Spleen (tissue), 11 donors: ENCODE data around the gene AEBP1. TPM values are rescaled to one million over a fixed set of nuclear protein-coding genes. Genes with fewer than 3 reads are reported as not detected.

ENCODE experiments used
- DNase-seq: peaks from one replicate; pipeline ENCODE4 v3.0.0-alpha.2; 2020
- H3K27ac ChIP-seq, 8 donors: fragments of 200-600 bp; sonication (generic) in 7 of 8; 1 replicate in 4 of 8; 2 replicates in 4 of 8; pipeline versions ENCODE4 v1.5.0 to v1.8.0; 2016 to 2021; ENCODE audit warnings: inconsistent platforms in 4 of 8, mild to moderate bottlenecking in 4 of 8, moderate library complexity in 1 of 8
- H3K27me3 ChIP-seq, 7 donors: fragments of 200-600 bp; sonication (generic) in 6 of 7; replicated peaks in 1 of 7; 1 replicate in 4 of 7; 2 replicates in 3 of 7; pipeline versions ENCODE4 v1.5.0 to v1.8.0; 2016 to 2021; ENCODE audit warnings: inconsistent platforms in 3 of 7, mild to moderate bottlenecking in 1 of 7
- H3K36me3 ChIP-seq, 6 donors: fragments of 200-600 bp; sonication (generic) in 5 of 6; 1 replicate in 4 of 6; 2 replicates in 2 of 6; pipeline versions ENCODE4 v1.5.0 to v1.8.0; 2016 to 2021; ENCODE audit warnings: inconsistent platforms in 2 of 6
- H3K4me1 ChIP-seq, 6 donors: fragments of 200-600 bp; sonication (generic) in 5 of 6; 1 replicate in 3 of 6; 2 replicates in 3 of 6; pipeline versions ENCODE4 v1.5.0 to v1.8.0; 2016 to 2021; ENCODE audit warnings: inconsistent platforms in 3 of 6
- H3K4me3 ChIP-seq, 8 donors: fragments of 200-600 bp; sonication (generic) in 7 of 8; 1 replicate in 4 of 8; 2 replicates in 4 of 8; pipeline versions ENCODE4 v1.5.0 to v1.8.0; 2016 to 2021; ENCODE audit warnings: inconsistent platforms in 4 of 8, mild to moderate bottlenecking in 4 of 8, moderate library complexity in 2 of 8
- H3K9me3 ChIP-seq, 8 donors: fragments of 200-600 bp; sonication (generic) in 7 of 8; 1 replicate in 4 of 8; 2 replicates in 4 of 8; pipeline versions ENCODE4 v1.5.0 to v1.8.0; 2016 to 2021; ENCODE audit warnings: inconsistent platforms in 4 of 8
- POLR2A ChIP-seq, 3 donors: fragments of 450-650 bp; IDR thresholded peaks; one replicate each; pipeline ENCODE4 v1.5.1; 2017; ENCODE audit warnings: antibody characterized with exemption in 3 of 3, mild to moderate bottlenecking in 1 of 3
- POLR2AphosphoS5 ChIP-seq, 3 donors: sonication (generic); formaldehyde crosslinking; IDR thresholded peaks; one replicate each; pipeline ENCODE4 v1.5.1; 2017; ENCODE audit warnings: antibody characterized with exemption in 3 of 3
- WGBS, 5 donors: extraction: QIAGEN DNeasy Blood & Tissue Kit in 3 of 5; methylation state at CpG; one replicate each; pipeline versions ENCODE4 v1.1.5 to v1.1.7; 2013 to 2018; 5-methylcytosine and 5-hydroxymethylcytosine counted together
- intact Hi-C: fragments of 100-400 bp; cut with DNase I; formaldehyde crosslinking; loops from one replicate; pipeline ENCODE4 v1.15.0; 2023; ENCODE audit warnings: low total_unique reads
- polyA plus RNA-seq, 3 donors: library from polyadenylated mRNA; stranded (reverse); fragments of 200-250 nt; gene quantifications; one replicate each; pipeline ENCODE4 v1.2.1, GENCODE V29; 2013
- total RNA-seq, 7 donors: library from RNA; depleted of rRNA in 3 of 7; stranded (reverse); fragments of >200 nt in 3 of 7; fragmentation: NEBNext Ultra II Directional in 4 of 7; extraction: Animal tissue kit (Norgen Biotek cat#: 25700) in 4 of 7; gene quantifications; one replicate each; pipeline versions ENCODE4 v1.1.0 to v1.2.1, GENCODE V29; 2016 to 2021
- TF ChIP-seq, protein P1 (sequence below), 11 experiments: fragments of 200-600 bp in 7 of 11; fragments of 450-650 bp in 4 of 11; sonication (generic) in 4 of 11; IDR thresholded peaks in 8 of 11; conservative IDR thresholded peaks in 3 of 11; 1 replicate in 7 of 11; 2 replicates in 4 of 11; pipeline versions ENCODE4 v1.4.0 to v1.8.0; 2016 to 2021; ENCODE audit warnings: antibody characterized with exemption in 11 of 11, inconsistent platforms in 4 of 11, mild to moderate bottlenecking in 1 of 11
- donor health status: healthy with polysubstance abuse.
- donor health status: DM: no; HTN: no; CAD: no; lungs with moderate emphysema.
- donor health status: DM: no; HTN: no; CAD: no.
- donor health status: Bipolar disorder and iron deficiency.
- donor health status: healthy.
- donor health status: DM: no; HTN: no; CAD: no.
- donor health status: DM: yes; HTN: yes; CAD: no.

AEBP1 gene
- total and polyA plus RNA-seq, 10 donors = 41.3 to 106 (median 76.0) TPM

DNA sequence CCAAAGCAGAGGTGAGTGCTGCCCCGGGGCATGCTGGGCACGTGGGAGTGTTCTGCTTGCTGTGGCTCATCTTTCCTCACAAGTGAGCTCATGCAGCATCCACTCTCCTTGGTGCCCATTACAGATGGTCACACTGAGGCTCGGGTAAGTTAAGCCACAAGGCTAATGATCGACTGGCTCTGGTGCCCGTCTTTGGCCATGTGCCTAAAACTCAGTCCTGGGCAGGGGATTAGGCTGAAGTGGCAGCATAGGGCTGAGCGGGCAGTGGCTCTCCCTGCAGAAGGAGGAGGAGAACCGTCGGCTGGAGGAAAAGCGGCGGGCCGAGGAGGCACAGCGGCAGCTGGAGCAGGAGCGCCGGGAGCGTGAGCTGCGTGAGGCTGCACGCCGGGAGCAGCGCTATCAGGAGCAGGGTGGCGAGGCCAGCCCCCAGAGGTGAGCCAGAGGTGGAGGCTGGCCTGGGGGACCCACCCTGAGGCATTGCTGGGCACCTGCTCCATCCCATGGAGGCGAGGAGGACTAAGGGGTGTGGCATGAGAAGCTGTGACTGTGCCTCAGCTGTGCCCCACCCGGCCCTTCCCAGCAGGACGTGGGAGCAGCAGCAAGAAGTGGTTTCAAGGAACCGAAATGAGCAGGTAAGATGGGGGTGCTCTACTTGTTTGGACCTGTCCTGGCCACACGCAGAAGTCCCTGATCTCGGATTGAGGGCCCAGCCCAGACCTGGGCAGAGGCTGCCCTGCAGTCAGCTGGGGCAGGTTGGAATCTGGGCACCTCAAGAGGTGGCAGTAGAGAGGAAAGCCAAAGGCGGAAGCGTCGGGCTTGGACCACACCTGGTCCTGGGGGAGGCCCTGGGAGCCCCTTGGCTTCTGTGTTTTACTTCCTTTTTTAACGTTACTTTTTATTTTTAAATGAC lies 46.0 kb upstream of the AEBP1 start:
- Histone ChIP-seq H3K27me3 (no peaks in the 10 kb centered on the region), H3K27ac (peak overlapping the region in 6 of 8 donors; percentile 61 to 94 (median 85)), H3K36me3 (peaks cover 5 to 100% (median 92%) of the 10 kb centered on the region in 6 donors), H3K4me1 (peaks cover 7 to 96% (median 62%) of the 10 kb centered on the region in 6 donors), H3K4me3 (no peak overlapping the region), H3K9me3 (no peaks in the 10 kb centered on the region)
- DNase-seq = peak; percentile 89
- TF ChIP-seq POLR2AphosphoS5 (IDR thresholded peaks at IDR 0.05) (peak in 2 of 3 donors; percentile 49 to 69), POLR2A (IDR thresholded peaks at IDR 0.05) (no peak)
- 81 to 90% (median 88%) methylated on average over 28 to 30 of the region's 30 CpGs for WGBS, 5 donors
- intact Hi-C loops = no loop called here

DNA sequence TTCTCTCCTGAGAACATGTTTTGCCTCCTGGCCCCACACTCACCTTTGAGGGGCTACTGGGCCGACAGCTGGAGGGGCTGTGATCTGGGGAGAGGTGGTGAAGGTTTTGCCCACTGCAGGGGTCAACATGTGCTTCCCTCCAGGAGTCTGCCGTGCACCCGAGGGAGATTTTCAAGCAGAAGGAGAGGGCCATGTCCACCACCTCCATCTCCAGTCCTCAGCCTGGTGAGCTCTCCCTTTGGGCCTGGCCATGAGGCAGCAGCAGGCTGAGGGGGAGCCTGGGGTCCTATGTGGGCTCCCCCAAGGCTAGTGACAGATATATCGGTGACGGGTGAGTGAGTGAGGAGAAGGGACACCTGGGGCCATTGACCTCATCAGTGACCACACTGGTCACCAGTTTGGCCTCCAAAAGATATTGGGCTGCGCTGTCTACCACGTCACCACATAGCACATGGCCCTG lies 45.4 kb upstream of the AEBP1 start:
- H3K36me3 ChIP-seq = peaks cover 5 to 97% (median 86%) of the 10 kb centered on the region in 6 donors
- peak overlapping the region; percentile 61 to 94 (median 82) for H3K27ac ChIP-seq
- H3K4me3 ChIP-seq = no peak overlapping the region
- no peaks in the 10 kb centered on the region for H3K9me3 ChIP-seq
- TF ChIP-seq POLR2A (IDR thresholded peaks at IDR 0.05) (no peak), POLR2AphosphoS5 (IDR thresholded peaks at IDR 0.05) (no peak)
- TF ChIP-seq, protein P1, sequence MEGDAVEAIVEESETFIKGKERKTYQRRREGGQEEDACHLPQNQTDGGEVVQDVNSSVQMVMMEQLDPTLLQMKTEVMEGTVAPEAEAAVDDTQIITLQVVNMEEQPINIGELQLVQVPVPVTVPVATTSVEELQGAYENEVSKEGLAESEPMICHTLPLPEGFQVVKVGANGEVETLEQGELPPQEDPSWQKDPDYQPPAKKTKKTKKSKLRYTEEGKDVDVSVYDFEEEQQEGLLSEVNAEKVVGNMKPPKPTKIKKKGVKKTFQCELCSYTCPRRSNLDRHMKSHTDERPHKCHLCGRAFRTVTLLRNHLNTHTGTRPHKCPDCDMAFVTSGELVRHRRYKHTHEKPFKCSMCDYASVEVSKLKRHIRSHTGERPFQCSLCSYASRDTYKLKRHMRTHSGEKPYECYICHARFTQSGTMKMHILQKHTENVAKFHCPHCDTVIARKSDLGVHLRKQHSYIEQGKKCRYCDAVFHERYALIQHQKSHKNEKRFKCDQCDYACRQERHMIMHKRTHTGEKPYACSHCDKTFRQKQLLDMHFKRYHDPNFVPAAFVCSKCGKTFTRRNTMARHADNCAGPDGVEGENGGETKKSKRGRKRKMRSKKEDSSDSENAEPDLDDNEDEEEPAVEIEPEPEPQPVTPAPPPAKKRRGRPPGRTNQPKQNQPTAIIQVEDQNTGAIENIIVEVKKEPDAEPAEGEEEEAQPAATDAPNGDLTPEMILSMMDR (IDR thresholded peaks at IDR 0.05 in 8 of 11, conservative IDR thresholded peaks at IDR 0.05 in 3 of 11) = no peak
- no peak for DNase-seq
- H3K4me1 ChIP-seq = peaks cover 7 to 99% (median 65%) of the 10 kb centered on the region in 6 donors
- H3K27me3 ChIP-seq = no peaks in the 10 kb centered on the region
- 69 to 88% (median 82%) methylated on average over 2 to 7 of the region's 7 CpGs for WGBS, 5 donors
- intact Hi-C loops = no loop called here

- Histone ChIP-seq H3K4me3 (peak overlapping the region in 1 of 8 donors; percentile 15), H3K27me3 (no peaks in the 10 kb centered on the region), H3K36me3 (peaks cover 5 to 91% (median 79%) of the 10 kb centered on the region in 6 donors), H3K9me3 (no peaks in the 10 kb centered on the region), H3K27ac (peak overlapping the region; percentile 61 to 94 (median 82)), H3K4me1 (peaks cover 8 to 99% (median 72%) of the 10 kb centered on the region in 6 donors)
- intact Hi-C loops = no loop called here
- 67 to 83% (median 79%) methylated on average over 4 to 14 of the region's 14 CpGs for WGBS, 5 donors
- DNase-seq = peak; percentile 91
- TF ChIP-seq POLR2A (IDR thresholded peaks at IDR 0.05) = no peak
- TF ChIP-seq, protein P1 (IDR thresholded peaks at IDR 0.05 in 8 of 11, conservative IDR thresholded peaks at IDR 0.05 in 3 of 11) = no peak
- TF ChIP-seq POLR2AphosphoS5 (IDR thresholded peaks at IDR 0.05) = peak; percentile 61 to 77 (median 77)
Measured at GRCh38 chr7:44059219-44060090, 44.7 kb upstream of the AEBP1 start.
